BJ (cell line): Measurements from ENCODE around the gene MARK3. TPM values are rescaled to one million over a fixed set of nuclear protein-coding genes. Genes with fewer than 3 reads are reported as not detected.

Source experiments
- CTCF ChIA-PET: fragments of 350-600 bp; formaldehyde crosslinking; extraction: SDS; loops from one replicate; lab custom pipeline; 2021; ENCODE audit warnings: antibody characterized with exemption, inconsistent platforms; lab: Yijun Ruan, JAX
- POLR2A ChIA-PET: fragments of 300-600 bp; sonication (Branson Sonifier 250); formaldehyde crosslinking; extraction: SDS; loops from one replicate; lab custom pipeline; 2021; ENCODE audit warnings: antibody characterized with exemption; lab: Charles Lee
- DNase-seq: peaks from one replicate; pipeline ENCODE4 v3.0.0-alpha.2; 2011; ENCODE audit warnings: low read depth
- H3K27me3 ChIP-seq: 2 replicates; pipeline ENCODE4 v1.6.0; 2011; ENCODE audit warnings: low read length; ENCODE audit not compliant: control insufficient read depth, insufficient read depth
- H3K36me3 ChIP-seq: 2 replicates; pipeline ENCODE4 v1.5.1; 2011; ENCODE audit warnings: low read length; ENCODE audit not compliant: control insufficient read depth, insufficient read depth
- H3K4me3 ChIP-seq: 2 replicates; pipeline ENCODE4 v1.5.1; 2011; ENCODE audit warnings: low read depth, mild to moderate bottlenecking, control low read depth, low read length
- CTCF ChIP-seq: IDR thresholded peaks from 2 replicates; pipeline ENCODE4 v1.5.1; 2011; ENCODE audit warnings: low read depth, mild to moderate bottlenecking, control low read depth, inconsistent platforms, low read length, moderate library complexity; ENCODE audit not compliant: insufficient read depth
- polyA minus RNA-seq: library from RNA; depleted of rRNA, polyadenylated mRNA; stranded (reverse); fragments of >200 nt; gene quantifications from 2 replicates; pipeline ENCODE4 v1.2.3, GENCODE V29; 2011; rRNA and poly(A)+ RNA removed
- polyA plus RNA-seq: library from polyadenylated mRNA; depleted of rRNA; stranded (reverse); fragments of >200 nt; gene quantifications from 2 replicates; pipeline ENCODE4 v1.2.3, GENCODE V29; 2011; rRNA removed

Gene MARK3
- 73.9 and 87.0 TPM in 2 replicates for polyA plus RNA-seq
- 49.9 and 62.6 TPM in 2 replicates for polyA minus RNA-seq

DNA sequence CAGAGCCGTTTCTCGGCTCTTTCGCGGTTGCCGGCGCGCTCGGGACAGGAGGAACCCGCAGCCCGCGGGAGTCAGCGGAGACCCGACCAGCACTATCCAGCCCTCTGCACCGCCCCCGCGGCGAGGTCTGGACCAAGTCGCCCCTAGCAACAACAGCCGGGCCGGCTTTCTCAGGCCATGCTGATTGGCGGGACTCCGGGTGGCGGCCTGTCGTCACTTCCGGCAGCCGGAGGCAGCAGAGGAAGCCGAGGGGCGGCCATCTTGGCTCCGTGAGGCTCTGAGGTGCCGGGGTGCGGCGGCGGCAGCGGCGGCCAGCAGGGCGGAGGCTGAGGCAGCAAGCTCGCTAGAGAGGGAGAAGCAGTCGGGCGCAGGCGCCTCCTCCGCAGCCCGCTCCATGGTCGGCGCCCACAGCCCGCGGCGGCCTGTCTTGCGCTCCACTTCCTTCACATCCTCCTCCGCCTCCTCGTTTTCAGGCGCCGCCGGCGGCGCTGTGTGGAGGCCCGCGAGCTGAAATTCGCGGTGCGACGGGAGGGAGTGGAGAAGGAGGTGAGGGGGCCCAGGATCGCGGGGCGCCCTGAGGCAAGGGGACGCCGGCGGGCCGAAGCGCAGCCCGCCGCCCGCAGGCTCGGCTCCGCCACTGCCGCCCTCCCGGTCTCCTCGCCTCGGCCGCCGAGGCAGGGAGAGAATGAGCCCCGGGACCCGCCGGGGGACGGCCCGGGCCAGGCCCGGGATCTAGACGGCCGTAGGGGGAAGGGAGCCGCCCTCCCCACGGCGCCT lies at the start of gene MARK3:
Gene MARK3 (plus strand): TSS at position 264 of the 777 bp plus-strand sequence. CDS start 615 bp downstream, outside the sequence.
- Histone ChIP-seq H3K4me3 (peak within 1 kb of the TSS; percentile 94), H3K27me3 (no peaks in the 10 kb centered on the region), H3K36me3 (no peaks in the 10 kb centered on the region; the same call in 1 of the 2 replicates)
- ChIA-PET CTCF (interaction anchor here (1.5 kb wide), 1 partner anchor 9 kb away, joined by 3 read pairs; no protein-coding TSS in a partner anchor), POLR2A (interaction anchor here (0.7 kb wide), 1 partner anchor 52 kb away, joined by 3 read pairs; the partner anchor contains the start of gene EIF5)
- TF ChIP-seq CTCF = peak; percentile 14; the same call in 1 of the 2 replicates
- peak; percentile 67 for DNase-seq

GRCh38 chr14:103336191-103336590 lies 49.0 kb upstream of the MARK3 start:
- ChIA-PET POLR2A (no interaction called here), CTCF (interaction anchor here (1.3 to 5.8 kb wide), 2 partner anchors 10 to 56 kb away, joined by 4 to 52 read pairs; no protein-coding TSS in a partner anchor)
- Histone ChIP-seq H3K27me3 (no peaks in the 10 kb centered on the region), H3K4me3 (no peak overlapping the region; the same call in 1 of the 2 replicates), H3K36me3 (peaks cover 32% of the 10 kb centered on the region)
- DNase-seq = no peak
- no peak for TF ChIP-seq CTCF

- POLR2A ChIA-PET = no interaction called here
- CTCF ChIA-PET = interaction anchor here (0.6 kb wide), 1 partner anchor 42 kb away, joined by 3 read pairs; no protein-coding TSS in a partner anchor
Observed at GRCh38 chr14:103337794-103338193, 47.4 kb upstream of the MARK3 start.

GRCh38 chr14:103339561-103339960 lies 45.7 kb upstream of the MARK3 start:
- POLR2A ChIA-PET = no interaction called here

More at GRCh38 chr14:103337794-103338193, 47.4 kb upstream of the MARK3 start:
- H3K4me3 ChIP-seq = no peak overlapping the region
- no peaks in the 10 kb centered on the region for H3K27me3 ChIP-seq
- peaks cover 39% of the 10 kb centered on the region for H3K36me3 ChIP-seq
- no peak for TF ChIP-seq CTCF
- no peak for DNase-seq

More at GRCh38 chr14:103339561-103339960, 45.7 kb upstream of the MARK3 start:
- no peak for DNase-seq
- TF ChIP-seq CTCF = no peak
- H3K36me3 ChIP-seq = peaks cover 45% of the 10 kb centered on the region
- H3K27me3 ChIP-seq = no peaks in the 10 kb centered on the region
- H3K4me3 ChIP-seq = no peak overlapping the region
- CTCF ChIA-PET = interaction anchor here (5.9 kb wide), 1 partner anchor 51 kb away, joined by 39 read pairs; no protein-coding TSS in a partner anchor
